Measurements from ENCODE around the gene MPP2.

MPP2 gene

DNA sequence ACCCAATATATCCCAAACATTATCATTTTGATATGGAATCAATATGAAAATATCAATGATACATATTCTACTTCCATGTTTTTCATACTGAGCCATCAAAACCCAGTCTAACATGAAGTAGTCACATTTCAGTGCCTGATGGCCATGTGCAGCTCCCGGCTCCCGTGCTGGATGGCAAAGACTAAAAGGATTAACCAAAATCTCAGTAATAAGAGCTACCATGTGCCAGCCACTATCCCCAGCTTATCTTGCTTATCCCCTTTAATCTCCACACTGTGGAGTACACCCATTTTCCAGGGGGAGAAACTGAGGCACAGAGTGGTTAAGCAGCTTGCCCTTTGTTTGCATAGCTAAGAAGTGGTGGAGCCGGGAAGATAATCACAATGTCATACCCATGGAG, 51.2 kb downstream of the MPP2 start:
- no peak for TF ChIP-seq EZH2phosphoT487 (IDR thresholded peaks at IDR 0.05; ENCODE audit: low read depth)
- TF ChIP-seq, protein P1, sequence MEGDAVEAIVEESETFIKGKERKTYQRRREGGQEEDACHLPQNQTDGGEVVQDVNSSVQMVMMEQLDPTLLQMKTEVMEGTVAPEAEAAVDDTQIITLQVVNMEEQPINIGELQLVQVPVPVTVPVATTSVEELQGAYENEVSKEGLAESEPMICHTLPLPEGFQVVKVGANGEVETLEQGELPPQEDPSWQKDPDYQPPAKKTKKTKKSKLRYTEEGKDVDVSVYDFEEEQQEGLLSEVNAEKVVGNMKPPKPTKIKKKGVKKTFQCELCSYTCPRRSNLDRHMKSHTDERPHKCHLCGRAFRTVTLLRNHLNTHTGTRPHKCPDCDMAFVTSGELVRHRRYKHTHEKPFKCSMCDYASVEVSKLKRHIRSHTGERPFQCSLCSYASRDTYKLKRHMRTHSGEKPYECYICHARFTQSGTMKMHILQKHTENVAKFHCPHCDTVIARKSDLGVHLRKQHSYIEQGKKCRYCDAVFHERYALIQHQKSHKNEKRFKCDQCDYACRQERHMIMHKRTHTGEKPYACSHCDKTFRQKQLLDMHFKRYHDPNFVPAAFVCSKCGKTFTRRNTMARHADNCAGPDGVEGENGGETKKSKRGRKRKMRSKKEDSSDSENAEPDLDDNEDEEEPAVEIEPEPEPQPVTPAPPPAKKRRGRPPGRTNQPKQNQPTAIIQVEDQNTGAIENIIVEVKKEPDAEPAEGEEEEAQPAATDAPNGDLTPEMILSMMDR (IDR thresholded peaks at IDR 0.05; ENCODE audit: low read depth, low read length): no peak

DNA sequence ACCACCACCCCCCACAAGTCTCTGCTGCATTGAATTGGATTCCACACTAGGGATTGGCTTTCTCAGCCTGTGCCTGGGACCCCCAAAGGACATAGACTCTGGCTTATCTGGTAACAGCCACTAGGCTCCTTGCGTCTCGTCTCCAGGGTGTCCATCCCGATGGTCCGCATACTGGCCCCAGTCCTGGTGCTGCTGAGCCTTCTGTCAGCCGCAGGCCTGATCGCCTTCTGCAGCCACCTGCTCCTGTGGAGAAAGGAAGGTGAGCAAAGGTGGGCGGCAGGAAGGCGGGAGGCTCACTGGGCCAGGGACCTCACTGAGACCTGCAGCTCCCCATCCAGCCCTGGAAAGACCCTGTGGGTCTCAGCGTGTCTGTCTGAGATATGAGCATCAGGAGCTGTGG, 52.3 kb downstream of the MPP2 start:
- Histone ChIP-seq H3K36me3 (replicated peaks; ENCODE audit: low read depth, low read length) (no peaks in the 10 kb centered on the region), H3K4me3 (ENCODE audit: low read length) (no peak overlapping the region), H3K4me1 (ENCODE audit: low read length) (no peaks in the 10 kb centered on the region), H3K9me3 (ENCODE audit: insufficient read depth, low read length) (no peaks in the 10 kb centered on the region), H2AFZ (ENCODE audit: low read depth, low read length) (no peak overlapping the region), H3K9ac (ENCODE audit: low read length) (no peak overlapping the region), H3K27me3 (ENCODE audit: low read depth, low read length) (peaks cover 24% of the 10 kb centered on the region), H3K79me2 (ENCODE audit: low read length) (no peaks in the 10 kb centered on the region), H3K4me2 (ENCODE audit: low read length) (no peak overlapping the region), H3K27ac (ENCODE audit: low read length) (no peak overlapping the region), H4K20me1 (ENCODE audit: insufficient read depth, low read length) (no peaks in the 10 kb centered on the region)
- no peak for TF ChIP-seq EZH2phosphoT487 (IDR thresholded peaks at IDR 0.05; ENCODE audit: low read depth)
- TF ChIP-seq, protein P1 (IDR thresholded peaks at IDR 0.05; ENCODE audit: low read depth, low read length): no peak

More for the DNA sequence above, 51.2 kb downstream of the MPP2 start:
- H3K9me3 ChIP-seq (ENCODE audit: insufficient read depth, low read length): no peaks in the 10 kb centered on the region
- H3K4me2 ChIP-seq (ENCODE audit: low read length): no peak overlapping the region
- no peak overlapping the region for H3K4me3 ChIP-seq (ENCODE audit: low read length)
- no peaks in the 10 kb centered on the region for H3K36me3 ChIP-seq (replicated peaks; ENCODE audit: low read depth, low read length)
- H2AFZ ChIP-seq (ENCODE audit: low read depth, low read length): no peak overlapping the region
- H3K27me3 ChIP-seq (ENCODE audit: low read depth, low read length): peaks cover 24% of the 10 kb centered on the region
- H3K4me1 ChIP-seq (ENCODE audit: low read length): peaks cover 3% of the 10 kb centered on the region; the same call in 1 of the 2 replicates
- no peaks in the 10 kb centered on the region for H3K79me2 ChIP-seq (ENCODE audit: low read length)
- H3K27ac ChIP-seq (ENCODE audit: low read length): no peak overlapping the region
- no peaks in the 10 kb centered on the region for H4K20me1 ChIP-seq (ENCODE audit: insufficient read depth, low read length)
- H3K9ac ChIP-seq (ENCODE audit: low read length): no peak overlapping the region

GRCh38 chr17:43854498-43854897, 52.8 kb downstream of the MPP2 start:
- Histone ChIP-seq H3K4me1 (ENCODE audit: low read length) (no peaks in the 10 kb centered on the region), H3K9me3 (ENCODE audit: insufficient read depth, low read length) (no peaks in the 10 kb centered on the region), H3K4me2 (ENCODE audit: low read length) (no peak overlapping the region), H2AFZ (ENCODE audit: low read depth, low read length) (no peak overlapping the region), H3K9ac (ENCODE audit: low read length) (no peak overlapping the region), H4K20me1 (ENCODE audit: insufficient read depth, low read length) (no peaks in the 10 kb centered on the region), H3K27me3 (ENCODE audit: low read depth, low read length) (peaks cover 26% of the 10 kb centered on the region), H3K27ac (ENCODE audit: low read length) (no peak overlapping the region), H3K4me3 (ENCODE audit: low read length) (no peak overlapping the region), H3K79me2 (ENCODE audit: low read length) (no peaks in the 10 kb centered on the region), H3K36me3 (replicated peaks; ENCODE audit: low read depth, low read length) (no peaks in the 10 kb centered on the region)
- no peak for TF ChIP-seq EZH2phosphoT487 (IDR thresholded peaks at IDR 0.05; ENCODE audit: low read depth)
- TF ChIP-seq, protein P1 (IDR thresholded peaks at IDR 0.05; ENCODE audit: low read depth, low read length): no peak

- no peaks in the 10 kb centered on the region for H3K4me1 ChIP-seq (ENCODE audit: low read length)
- no peak overlapping the region for H3K9ac ChIP-seq (ENCODE audit: low read length)
- no peaks in the 10 kb centered on the region for H3K9me3 ChIP-seq (ENCODE audit: insufficient read depth, low read length)
- H3K79me2 ChIP-seq (ENCODE audit: low read length): no peaks in the 10 kb centered on the region
- no peak for TF ChIP-seq EZH2phosphoT487 (IDR thresholded peaks at IDR 0.05; ENCODE audit: low read depth)
- TF ChIP-seq, protein P1 (IDR thresholded peaks at IDR 0.05; ENCODE audit: low read depth, low read length): no peak
- H3K27ac ChIP-seq (ENCODE audit: low read length): no peak overlapping the region
- no peak overlapping the region for H2AFZ ChIP-seq (ENCODE audit: low read depth, low read length)
- no peak overlapping the region for H3K4me3 ChIP-seq (ENCODE audit: low read length)
- H4K20me1 ChIP-seq (ENCODE audit: insufficient read depth, low read length): no peaks in the 10 kb centered on the region
- H3K4me2 ChIP-seq (ENCODE audit: low read length): no peak overlapping the region
- H3K27me3 ChIP-seq (ENCODE audit: low read depth, low read length): peaks cover 26% of the 10 kb centered on the region
- no peaks in the 10 kb centered on the region for H3K36me3 ChIP-seq (replicated peaks; ENCODE audit: low read depth, low read length)
Observed at GRCh38 chr17:43853546-43853945, 53.8 kb downstream of the MPP2 start.

Measured in OCI-LY3 (cell line).